Fibroblast of the aortic adventitia (primary cell): ENCODE results near the gene CFAP54. TPM values are rescaled to one million over a fixed set of nuclear protein-coding genes. Genes with fewer than 3 reads are reported as not detected.

ENCODE experiments used
- DNase-seq: peaks from one replicate; pipeline ENCODE4 v3.0.0-alpha.2; 2010; ENCODE audit warnings: low read depth
- H3K4me3 ChIP-seq: 2 replicates; pipeline ENCODE4 v1.5.1; 2011; ENCODE audit warnings: low read depth, mild to moderate bottlenecking, control low read depth, low read length, moderate library complexity
- total RNA-seq: library from RNA; depleted of rRNA; stranded (reverse); fragments of >200 nt; gene quantifications from 2 replicates; pipeline ENCODE4 v1.2.3, GENCODE V29; 2012; ENCODE audit warnings: low replicate concordance
- TF ChIP-seq, protein P1 (sequence below): IDR thresholded peaks from 2 replicates; pipeline ENCODE4 v1.5.1; 2011; ENCODE audit warnings: mild to moderate bottlenecking, low read length, control low read depth, inconsistent platforms; ENCODE audit not compliant: insufficient read depth

Gene CFAP54
- total RNA-seq, 1 donor, result 3.0 TPM

DNA sequence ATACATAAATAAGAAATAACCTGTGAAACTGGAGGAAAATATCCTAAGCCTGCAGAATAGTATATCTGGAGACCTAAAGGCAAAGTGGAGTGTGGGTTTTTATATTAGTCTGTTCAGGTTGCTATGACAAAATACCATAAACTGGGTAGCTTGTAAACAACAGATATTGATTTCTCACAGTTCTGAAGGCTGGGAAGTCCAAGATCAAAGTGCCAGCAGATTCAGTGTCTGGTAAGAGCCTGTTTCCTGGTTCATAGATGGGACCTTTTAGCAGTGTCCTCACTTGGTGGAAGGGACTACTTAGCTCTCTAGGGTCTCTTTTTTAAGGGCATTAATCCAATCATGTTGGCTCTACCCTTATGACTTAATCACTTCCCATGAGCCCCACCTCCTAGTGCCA lies 392.2 kb downstream of the CFAP54 start:
- TF ChIP-seq, protein P1, sequence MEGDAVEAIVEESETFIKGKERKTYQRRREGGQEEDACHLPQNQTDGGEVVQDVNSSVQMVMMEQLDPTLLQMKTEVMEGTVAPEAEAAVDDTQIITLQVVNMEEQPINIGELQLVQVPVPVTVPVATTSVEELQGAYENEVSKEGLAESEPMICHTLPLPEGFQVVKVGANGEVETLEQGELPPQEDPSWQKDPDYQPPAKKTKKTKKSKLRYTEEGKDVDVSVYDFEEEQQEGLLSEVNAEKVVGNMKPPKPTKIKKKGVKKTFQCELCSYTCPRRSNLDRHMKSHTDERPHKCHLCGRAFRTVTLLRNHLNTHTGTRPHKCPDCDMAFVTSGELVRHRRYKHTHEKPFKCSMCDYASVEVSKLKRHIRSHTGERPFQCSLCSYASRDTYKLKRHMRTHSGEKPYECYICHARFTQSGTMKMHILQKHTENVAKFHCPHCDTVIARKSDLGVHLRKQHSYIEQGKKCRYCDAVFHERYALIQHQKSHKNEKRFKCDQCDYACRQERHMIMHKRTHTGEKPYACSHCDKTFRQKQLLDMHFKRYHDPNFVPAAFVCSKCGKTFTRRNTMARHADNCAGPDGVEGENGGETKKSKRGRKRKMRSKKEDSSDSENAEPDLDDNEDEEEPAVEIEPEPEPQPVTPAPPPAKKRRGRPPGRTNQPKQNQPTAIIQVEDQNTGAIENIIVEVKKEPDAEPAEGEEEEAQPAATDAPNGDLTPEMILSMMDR, result no peak
- no peak overlapping the region for H3K4me3 ChIP-seq
- DNase-seq, result no peak

DNA sequence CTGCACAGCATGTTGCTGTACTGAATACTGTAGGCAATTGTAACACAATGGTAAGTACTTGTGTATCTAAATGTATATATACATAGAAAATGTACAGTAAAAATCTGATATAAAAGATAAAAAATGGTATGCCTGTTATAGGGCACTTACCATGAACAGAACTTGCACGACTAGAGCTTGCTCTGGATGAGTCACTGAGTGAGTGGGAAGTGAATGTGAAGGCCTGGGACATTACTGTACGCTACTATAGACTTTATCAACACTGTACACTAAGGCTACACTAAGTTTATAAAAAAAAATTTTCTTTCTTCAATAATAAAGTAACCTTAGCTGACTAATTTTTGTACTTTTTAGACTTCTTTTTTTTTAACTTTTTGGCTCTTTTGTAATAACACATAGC lies 393.5 kb downstream of the CFAP54 start:
- no peak overlapping the region for H3K4me3 ChIP-seq
- TF ChIP-seq, protein P1, result no peak
- peak; percentile 77 for DNase-seq

DNA sequence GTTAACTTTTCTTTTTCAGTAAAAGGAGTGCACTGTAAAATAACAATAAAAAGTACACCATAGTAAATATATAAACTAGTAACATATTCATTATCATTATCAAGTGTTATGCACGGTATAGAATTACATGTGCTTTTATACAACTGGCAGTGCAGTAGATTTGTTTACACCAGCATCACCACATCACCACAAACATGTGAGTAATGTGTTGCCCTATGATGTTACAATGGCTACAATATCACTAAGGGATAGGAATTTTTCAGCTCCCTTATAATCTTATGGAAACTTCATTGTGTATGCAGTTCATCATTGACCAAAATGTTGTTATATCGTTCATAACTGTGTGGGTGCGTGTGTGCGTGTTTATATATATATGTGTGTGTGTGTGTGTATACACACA lies 394.2 kb downstream of the CFAP54 start:
- TF ChIP-seq, protein P1, result no peak
- DNase-seq, result peak; percentile 20
- no peak overlapping the region for H3K4me3 ChIP-seq

DNA sequence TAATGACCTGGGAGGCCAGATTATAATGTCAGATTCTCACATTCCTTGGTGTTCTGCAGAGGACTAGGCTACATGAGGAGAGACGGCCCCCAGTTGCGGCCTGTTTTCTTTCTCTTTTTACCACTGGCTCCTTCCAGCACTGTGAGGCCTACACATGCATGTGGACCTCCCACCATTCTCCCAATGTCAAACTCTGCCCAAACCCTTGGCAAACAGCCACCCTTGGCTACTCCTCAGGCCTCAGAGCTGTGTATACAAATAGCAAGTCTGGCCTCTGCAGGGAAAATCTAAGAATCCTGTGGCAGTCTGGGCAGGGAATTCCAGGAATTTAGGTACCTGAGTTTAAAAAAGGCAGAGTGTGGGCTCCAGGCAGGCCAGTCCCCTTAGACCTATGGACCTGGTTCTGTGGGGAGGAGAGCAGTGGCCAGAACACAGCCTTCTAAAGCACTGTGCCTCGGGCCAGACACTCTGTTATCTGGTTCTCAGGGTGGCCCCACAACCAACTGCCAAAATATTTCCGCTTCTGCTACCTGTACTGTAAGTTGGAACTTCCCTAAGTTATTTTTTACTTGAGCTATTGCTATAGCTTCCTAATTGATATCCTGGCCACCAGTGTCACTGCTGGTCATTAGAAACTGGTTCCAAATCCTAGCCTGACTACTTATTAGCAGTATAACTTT lies 397.8 kb downstream of the CFAP54 start:
- TF ChIP-seq, protein P1, result no peak
- DNase-seq, result peak; percentile 96
- no peak overlapping the region for H3K4me3 ChIP-seq

DNA sequence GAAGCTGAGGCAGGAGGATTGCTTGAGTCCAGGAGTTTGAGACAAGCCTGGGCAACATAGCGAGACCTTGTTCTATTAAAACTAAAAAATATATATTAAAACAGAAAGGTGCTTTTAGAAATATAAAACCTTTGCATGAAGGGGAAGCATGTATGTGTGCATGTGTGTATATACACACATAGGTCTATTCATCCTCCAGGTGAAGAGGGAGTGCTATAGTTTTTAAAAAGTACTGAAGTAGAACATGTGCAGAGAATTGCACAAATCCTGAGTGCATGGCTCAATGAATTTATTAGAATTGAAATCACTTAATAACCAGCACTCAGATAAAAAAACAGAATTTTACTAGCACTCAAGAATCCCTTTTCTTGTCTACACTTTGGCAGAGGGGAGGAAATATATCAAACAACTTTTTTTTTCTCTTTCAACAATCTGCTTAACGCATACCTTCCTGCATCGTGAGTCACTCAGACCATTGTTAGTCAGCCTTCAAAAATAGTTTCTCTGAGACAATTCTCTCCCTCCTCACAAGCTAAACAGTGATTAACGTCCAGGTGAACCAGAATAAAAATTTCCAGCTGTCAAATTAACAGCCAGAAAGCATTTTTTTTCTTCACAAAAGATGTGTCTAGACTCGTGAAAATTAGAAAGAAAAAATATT lies 400.0 kb downstream of the CFAP54 start:
- peak; percentile 86 for DNase-seq
- TF ChIP-seq, protein P1, result no peak
- no peak overlapping the region for H3K4me3 ChIP-seq

DNA sequence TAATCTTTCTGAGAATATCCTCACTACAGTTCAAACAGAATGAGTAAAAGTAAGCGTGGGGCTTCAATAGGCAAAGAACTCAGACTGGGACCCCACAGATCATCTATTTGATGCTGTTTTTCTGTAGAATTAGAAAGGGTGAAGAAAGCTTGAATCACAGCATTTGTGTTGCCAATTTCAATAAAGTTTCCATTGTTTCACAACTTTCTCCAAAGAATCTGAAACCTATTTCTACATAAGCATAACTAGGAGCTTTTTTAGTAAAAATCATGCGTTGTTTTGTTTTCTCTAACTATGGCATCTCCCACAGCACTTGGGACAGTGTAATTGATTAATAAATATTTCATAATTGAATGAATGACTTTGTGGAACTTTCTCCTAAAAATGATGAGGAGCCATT lies 401.0 kb downstream of the CFAP54 start:
- peak; percentile 67 for DNase-seq
- no peak overlapping the region for H3K4me3 ChIP-seq
- TF ChIP-seq, protein P1, result no peak
